CD14-positive monocyte (primary cell): ENCODE measurements around the gene LY86. TPM values are rescaled to one million over a fixed set of nuclear protein-coding genes. Genes with fewer than 3 reads are reported as not detected.
A peak's percentile ranks its signal among the peaks of the same experiment; 100 is the strongest.

Source experiments
- DNase-seq, 3 donors: peaks; one replicate each; pipeline ENCODE4 v3.0.0-alpha.2; 2011 to 2022
- H2AFZ ChIP-seq: 2 replicates; pipeline ENCODE4 v1.6.0; 2012; ENCODE audit warnings: mild to moderate bottlenecking, low read depth, low read length, inconsistent platforms; ENCODE audit not compliant: insufficient read depth, poor library complexity, severe bottlenecking
- H3K27ac ChIP-seq, 2 donors: 1 replicate in 1 of 2; 2 replicates in 1 of 2; pipeline ENCODE4 v1.5.1; 2012 to 2013; ENCODE audit warnings: low read length in 2 of 2, control low read depth in 1 of 2, inconsistent platforms in 1 of 2, low read depth in 1 of 2, mild to moderate bottlenecking in 1 of 2
- H3K27me3 ChIP-seq, 2 donors: one replicate each; pipeline versions ENCODE4 v1.6.0 to v1.6.1; 2011 to 2013; ENCODE audit warnings: low read length in 2 of 2; ENCODE audit not compliant: control insufficient read depth in 2 of 2, insufficient read depth in 2 of 2
- H3K36me3 ChIP-seq, 2 donors: replicated peaks in 1 of 2; 1 replicate in 1 of 2; 2 replicates in 1 of 2; pipeline versions ENCODE4 v1.5.1 to v1.6.1; 2012 to 2013; ENCODE audit warnings: low read length in 2 of 2, control low read depth in 1 of 2, inconsistent platforms in 1 of 2, mild to moderate bottlenecking in 1 of 2; ENCODE audit not compliant: insufficient read depth in 2 of 2, control insufficient read depth in 1 of 2
- H3K4me1 ChIP-seq, 2 donors: 1 replicate in 1 of 2; 2 replicates in 1 of 2; pipeline versions ENCODE4 v1.5.1 to v1.6.1; 2012 to 2013; ENCODE audit warnings: low read length in 2 of 2, control low read depth in 1 of 2, inconsistent platforms in 1 of 2, mild to moderate bottlenecking in 1 of 2, moderate library complexity in 1 of 2; ENCODE audit not compliant: insufficient read depth in 2 of 2, control insufficient read depth in 1 of 2
- H3K4me2 ChIP-seq: replicated peaks from 2 replicates; pipeline ENCODE3; 2012; ENCODE audit warnings: low read length, moderate library complexity, mild to moderate bottlenecking; ENCODE audit not compliant: poor library complexity, severe bottlenecking; ENCODE audit errors: extremely low read depth
- H3K4me3 ChIP-seq, 3 experiments: fragments of 200-600 bp in 1 of 3; sonication (generic) in 1 of 3; replicated peaks in 1 of 3; 1 replicate in 2 of 3; 2 replicates in 1 of 3; pipeline ENCODE4 v1.5.1; 2011 to 2013; ENCODE audit warnings: low read length in 3 of 3, mild to moderate bottlenecking in 3 of 3, control low read depth in 2 of 3, low read depth in 2 of 3, inconsistent platforms in 1 of 3, moderate library complexity in 1 of 3
- H3K79me2 ChIP-seq: 2 replicates; pipeline ENCODE4 v1.6.0; 2012; ENCODE audit warnings: mild to moderate bottlenecking, control low read depth, inconsistent platforms, low read length, moderate library complexity; ENCODE audit not compliant: insufficient read depth
- H3K9ac ChIP-seq: 2 replicates; pipeline ENCODE4 v1.6.0; 2017; ENCODE audit warnings: low read length, mild to moderate bottlenecking; ENCODE audit not compliant: insufficient read depth, poor library complexity, severe bottlenecking
- H3K9me3 ChIP-seq, 2 donors: replicated peaks in 1 of 2; 1 replicate in 1 of 2; 2 replicates in 1 of 2; pipeline versions ENCODE4 v1.5.1 to v1.6.1; 2012 to 2013; ENCODE audit warnings: low read length in 2 of 2, control low read depth in 1 of 2; ENCODE audit not compliant: control insufficient read depth in 1 of 2, insufficient read depth in 1 of 2
- H4K20me1 ChIP-seq: 2 replicates; pipeline ENCODE4 v1.6.0; 2012; ENCODE audit warnings: mild to moderate bottlenecking, low read length, control low read depth, moderate library complexity; ENCODE audit not compliant: insufficient read depth
- H3K27ac Mint-ChIP-seq, 7 donors: one replicate each; pipeline ENCODE4 v1.8.0; 2020; ENCODE audit warnings: mild to moderate bottlenecking in 7 of 7, mixed read lengths in 7 of 7, moderate library complexity in 6 of 7, inconsistent platforms in 2 of 7
- H3K27me3 Mint-ChIP-seq, 3 donors: one replicate each; pipeline ENCODE4 v1.8.0; 2021 to 2022; ENCODE audit warnings: low read depth in 3 of 3, mild to moderate bottlenecking in 3 of 3, mixed read lengths in 3 of 3, moderate library complexity in 3 of 3, inconsistent platforms in 1 of 3
- H3K36me3 Mint-ChIP-seq, 2 donors: one replicate each; pipeline ENCODE4 v1.8.0; 2020; ENCODE audit warnings: mixed read lengths in 2 of 2, inconsistent platforms in 1 of 2, mild to moderate bottlenecking in 1 of 2
- H3K4me1 Mint-ChIP-seq: one replicate; pipeline ENCODE4 v1.8.0; 2020; ENCODE audit warnings: mild to moderate bottlenecking, mixed read lengths
- H3K4me3 Mint-ChIP-seq, 2 donors: one replicate each; pipeline ENCODE4 v1.8.0; 2020; ENCODE audit warnings: mild to moderate bottlenecking in 2 of 2, mixed read lengths in 2 of 2, moderate library complexity in 1 of 2
- H3K9me3 Mint-ChIP-seq, 7 donors: one replicate each; pipeline ENCODE4 v1.8.0; 2020 to 2022; ENCODE audit warnings: mixed read lengths in 7 of 7, mild to moderate bottlenecking in 6 of 7, moderate library complexity in 6 of 7, inconsistent platforms in 2 of 7
- WGBS: methylation state at CpG from one replicate; pipeline ENCODE4 v1.1.5; 2013; ENCODE audit warnings: missing lambda C conversion rate; ENCODE audit not compliant: insufficient coverage; 5-methylcytosine and 5-hydroxymethylcytosine counted together
- intact Hi-C, 2 donors: fragments of 100-400 bp; cut with micrococcal nuclease; formaldehyde crosslinking; loops; one replicate each; pipeline versions ENCODE4 v1.15.0 to v1.15.1; 2023
- polyA plus RNA-seq, 3 donors: library from polyadenylated mRNA; depleted of rRNA in 1 of 3; unstranded in 2 of 3; stranded (reverse) in 1 of 3; fragments of 300-500 nt in 2 of 3; fragments of >200 nt in 1 of 3; fragmentation: Illumina TruSeq in 2 of 3; gene quantifications; 1 replicate in 2 of 3; 2 replicates in 1 of 3; pipeline ENCODE4 v1.2.3, GENCODE V29; 2012 to 2021
- TF ChIP-seq, protein P1 (sequence below): fragments of 200-600 bp; IDR thresholded peaks from one replicate; pipeline ENCODE4 v1.8.0; 2022; ENCODE audit warnings: antibody characterized with exemption, mild to moderate bottlenecking

Gene LY86
- polyA plus RNA-seq, 3 donors, result 166 to 609 (median 454) TPM

DNA sequence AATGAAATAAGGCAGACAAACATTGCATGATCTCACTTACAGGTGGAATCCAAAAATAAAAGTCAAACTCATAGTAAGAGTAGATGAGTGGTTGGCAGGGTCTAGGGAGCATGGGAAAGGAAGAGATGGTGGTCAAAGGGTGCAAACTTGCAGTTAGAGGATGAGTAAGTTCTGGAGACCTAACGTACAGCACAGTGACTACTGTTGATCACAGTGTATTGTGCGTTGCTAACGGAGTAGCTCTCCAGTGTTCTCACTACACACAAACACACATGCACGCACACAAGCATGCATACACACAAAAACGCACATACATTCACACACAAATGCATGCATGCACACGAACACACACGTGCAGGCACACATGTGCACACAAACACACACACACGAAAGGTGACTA, 54.9 kb downstream of the LY86 start:
- H2AFZ ChIP-seq, result no peak overlapping the region
- intact Hi-C loops, result no loop called here
- no peaks in the 10 kb centered on the region for H3K27me3 ChIP-seq
- no peaks in the 10 kb centered on the region for H3K79me2 ChIP-seq
- WGBS, result 97% methylated on average over 5 of the region's 8 CpGs
- TF ChIP-seq, protein P1, sequence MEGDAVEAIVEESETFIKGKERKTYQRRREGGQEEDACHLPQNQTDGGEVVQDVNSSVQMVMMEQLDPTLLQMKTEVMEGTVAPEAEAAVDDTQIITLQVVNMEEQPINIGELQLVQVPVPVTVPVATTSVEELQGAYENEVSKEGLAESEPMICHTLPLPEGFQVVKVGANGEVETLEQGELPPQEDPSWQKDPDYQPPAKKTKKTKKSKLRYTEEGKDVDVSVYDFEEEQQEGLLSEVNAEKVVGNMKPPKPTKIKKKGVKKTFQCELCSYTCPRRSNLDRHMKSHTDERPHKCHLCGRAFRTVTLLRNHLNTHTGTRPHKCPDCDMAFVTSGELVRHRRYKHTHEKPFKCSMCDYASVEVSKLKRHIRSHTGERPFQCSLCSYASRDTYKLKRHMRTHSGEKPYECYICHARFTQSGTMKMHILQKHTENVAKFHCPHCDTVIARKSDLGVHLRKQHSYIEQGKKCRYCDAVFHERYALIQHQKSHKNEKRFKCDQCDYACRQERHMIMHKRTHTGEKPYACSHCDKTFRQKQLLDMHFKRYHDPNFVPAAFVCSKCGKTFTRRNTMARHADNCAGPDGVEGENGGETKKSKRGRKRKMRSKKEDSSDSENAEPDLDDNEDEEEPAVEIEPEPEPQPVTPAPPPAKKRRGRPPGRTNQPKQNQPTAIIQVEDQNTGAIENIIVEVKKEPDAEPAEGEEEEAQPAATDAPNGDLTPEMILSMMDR, result no peak
- peaks cover 38 to 65% of the 10 kb centered on the region in 2 donors for H3K36me3 ChIP-seq
- no peak for DNase-seq
- peaks cover 2 to 24% of the 10 kb centered on the region in 2 donors for H3K4me1 ChIP-seq
- peaks cover 19% of the 10 kb centered on the region for H3K4me1 Mint-ChIP-seq
- H3K27ac Mint-ChIP-seq, result peak overlapping the region in 1 of 7 donors; percentile 34
- H3K9me3 ChIP-seq, result no peaks in the 10 kb centered on the region
- no peak overlapping the region for H3K4me2 ChIP-seq
- peaks cover 56 to 58% of the 10 kb centered on the region in 2 donors for H3K36me3 Mint-ChIP-seq
- peaks cover 0 to 3% (median 0%) of the 10 kb centered on the region in 3 donors for H3K27me3 Mint-ChIP-seq
- H4K20me1 ChIP-seq, result no peaks in the 10 kb centered on the region
- H3K9me3 Mint-ChIP-seq, result peaks cover 0 to 1% (median 0%) of the 10 kb centered on the region in 7 donors
- no peak overlapping the region for H3K4me3 ChIP-seq
- no peak overlapping the region for H3K9ac ChIP-seq
- H3K4me3 Mint-ChIP-seq, result no peak overlapping the region
- no peak overlapping the region for H3K27ac ChIP-seq

DNA sequence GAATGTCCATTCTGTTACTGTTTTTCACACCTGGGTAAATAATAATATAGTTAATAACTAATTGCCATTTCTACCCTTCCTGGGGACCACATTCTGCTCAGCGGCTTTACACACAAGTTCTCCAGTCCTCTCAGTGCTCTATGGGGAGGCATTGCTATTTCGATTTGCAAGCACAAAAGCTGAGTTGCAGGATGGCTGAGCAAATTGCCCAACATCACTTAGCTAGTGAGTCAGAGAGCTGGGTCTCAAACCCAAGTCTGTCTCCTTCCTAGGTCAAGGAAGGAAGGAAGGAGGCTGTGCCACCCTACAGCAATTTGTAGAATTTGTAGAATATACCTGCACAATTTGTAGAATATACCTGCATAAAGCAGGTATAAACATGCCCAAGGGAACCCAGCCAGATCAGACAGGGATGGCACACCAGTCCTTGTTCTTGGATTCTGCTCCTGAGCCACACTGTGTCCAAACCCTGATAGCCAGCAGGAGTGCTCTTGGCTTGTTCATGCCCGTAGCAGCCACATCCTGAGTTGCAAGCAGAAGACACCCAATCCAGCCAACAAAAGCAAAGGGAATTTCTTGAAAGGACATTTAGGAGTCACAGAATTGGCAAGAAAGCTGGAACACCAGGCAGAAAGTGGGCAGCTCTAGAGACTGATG, 56.9 kb downstream of the LY86 start:
- Histone ChIP-seq H3K9ac (no peak overlapping the region), H3K9me3 (no peaks in the 10 kb centered on the region), H3K4me3 (no peak overlapping the region), H3K27me3 (no peaks in the 10 kb centered on the region), H3K4me1 (peaks cover 2 to 24% of the 10 kb centered on the region in 2 donors), H2AFZ (no peak overlapping the region), H4K20me1 (no peaks in the 10 kb centered on the region), H3K27ac (peak overlapping the region in 1 of 2 donors; percentile 34), H3K36me3 (peaks cover 50 to 69% of the 10 kb centered on the region in 2 donors), H3K79me2 (no peaks in the 10 kb centered on the region), H3K4me2 (no peak overlapping the region)
- TF ChIP-seq, protein P1, result no peak
- H3K4me3 Mint-ChIP-seq, result no peak overlapping the region
- no peaks in the 10 kb centered on the region for H3K9me3 Mint-ChIP-seq
- intact Hi-C loops, result no loop called here
- peak overlapping the region in 2 of 7 donors; percentile 26 to 40 for H3K27ac Mint-ChIP-seq
- peaks cover 19% of the 10 kb centered on the region for H3K4me1 Mint-ChIP-seq
- H3K36me3 Mint-ChIP-seq, result peaks cover 42 to 43% of the 10 kb centered on the region in 2 donors
- DNase-seq, result peak; percentile 36 to 62 (median 51)
- 100% methylated on average over 1 of the region's 3 CpGs for WGBS
- peaks cover 0 to 1% (median 0%) of the 10 kb centered on the region in 3 donors for H3K27me3 Mint-ChIP-seq
